HG03469 (cell line): ENCODE results near the gene PLA2G2C.
"Not testable (repeated sequence)": the region's sequence is repeated elsewhere in the genome, so short reads cannot be mapped to it uniquely, and the experiment has no call there.

Experiments used
- ATAC-seq: cut with Tn5 transposase; IDR thresholded peaks from one replicate; pipeline ENCODE4 v1.9.1; 2021; ENCODE audit warnings: mild to moderate bottlenecking, moderate library complexity, moderate number of reproducible peaks; ENCODE audit not compliant: unreplicated experiment

The PLA2G2C gene

DNA sequence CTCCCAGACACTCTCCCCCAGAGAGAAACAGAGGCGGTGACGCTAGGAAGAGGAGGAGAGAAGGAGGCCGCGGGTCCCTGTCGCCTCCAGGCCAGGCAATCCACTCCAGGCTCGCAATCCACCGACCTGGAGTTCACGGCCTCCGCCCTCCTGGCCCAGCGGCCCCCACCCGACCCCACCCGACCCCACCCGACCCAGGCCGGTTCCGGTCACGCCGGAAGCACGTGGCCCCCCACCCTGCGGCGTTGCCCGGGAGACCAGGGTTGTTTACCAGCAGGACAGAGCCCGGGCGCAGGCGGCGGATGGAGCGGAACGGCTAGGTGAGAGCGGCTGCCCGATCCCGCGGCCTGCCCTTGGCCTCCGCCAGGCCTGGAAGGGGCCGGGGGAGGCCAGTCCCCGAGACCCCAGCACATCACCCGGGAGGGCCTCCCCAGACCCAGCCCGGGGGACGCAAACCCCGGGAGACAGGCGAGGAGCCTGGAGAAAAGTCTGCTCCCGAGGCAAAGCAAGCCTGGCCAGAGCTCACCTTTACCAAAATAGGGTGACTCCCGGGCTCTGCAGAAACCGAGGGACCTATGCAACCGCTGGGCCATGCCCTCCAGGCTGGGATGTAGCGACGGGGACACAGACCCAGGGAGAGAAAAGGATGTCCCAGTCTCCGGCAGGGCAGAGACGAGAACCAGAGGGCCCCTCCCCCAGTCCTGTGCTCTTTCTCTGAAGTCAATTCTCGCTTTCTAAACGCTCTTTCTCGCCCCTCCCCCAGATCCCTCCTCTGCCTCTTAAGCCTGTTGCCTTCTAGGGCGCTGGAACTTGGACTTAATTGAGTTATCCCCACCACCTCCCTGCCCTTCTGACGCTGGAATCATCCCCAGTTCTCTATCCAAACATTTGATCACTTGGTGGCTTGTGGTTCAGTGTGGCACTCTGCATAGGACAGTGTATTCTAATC is at the start of gene PLA2G2C, which contains the start of gene UBXN10:
Gene PLA2G2C (minus strand): TSS at position 685 of the 949 bp plus-strand sequence. CDS start 9,155 bp downstream, outside the sequence.
Gene UBXN10 (plus strand): TSS at position 263 of the 949 bp plus-strand sequence. CDS start 4,466 bp downstream, outside the sequence.
- no peak for ATAC-seq

- ATAC-seq, result no peak
Observed at GRCh38 chr1:20234788-20235535, 48.6 kb upstream of the PLA2G2C start.

DNA sequence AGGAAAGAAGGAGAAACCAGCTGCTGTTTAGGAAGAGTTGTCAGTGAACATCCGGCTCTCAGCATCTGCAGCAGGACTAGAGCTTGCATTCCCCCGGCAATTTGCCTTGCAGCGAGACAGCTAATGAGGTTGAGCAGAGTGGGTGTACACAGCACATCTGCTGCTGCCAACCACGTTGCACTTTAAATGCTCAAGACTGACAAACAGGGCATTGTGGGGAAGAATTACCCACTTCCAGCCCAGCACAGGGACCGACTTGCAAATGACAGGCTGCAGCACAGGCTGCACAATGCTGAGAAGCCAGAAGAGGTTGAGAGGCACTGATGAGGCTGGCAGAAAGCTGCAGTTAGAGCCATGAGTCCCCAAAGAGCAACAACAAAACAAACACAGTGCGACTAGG is 47.5 kb upstream of the PLA2G2C start:
- no peak for ATAC-seq

- no peak for ATAC-seq
Observed at GRCh38 chr1:20233394-20233793, 47.1 kb upstream of the PLA2G2C start.

- not testable (repeated sequence) for ATAC-seq
Observed at GRCh38 chr1:20232564-20232963, 46.2 kb upstream of the PLA2G2C start.

GRCh38 chr1:20229171-20229570 is 42.9 kb upstream of the PLA2G2C start:
- ATAC-seq, result no peak

- no peak for ATAC-seq
Observed at GRCh38 chr1:20228314-20228825, 42.1 kb upstream of the PLA2G2C start.

- ATAC-seq, result no peak
Observed at GRCh38 chr1:20227704-20228103, 41.4 kb upstream of the PLA2G2C start.

- ATAC-seq, result no peak
Observed at GRCh38 chr1:20224546-20224945, 38.2 kb upstream of the PLA2G2C start.

DNA sequence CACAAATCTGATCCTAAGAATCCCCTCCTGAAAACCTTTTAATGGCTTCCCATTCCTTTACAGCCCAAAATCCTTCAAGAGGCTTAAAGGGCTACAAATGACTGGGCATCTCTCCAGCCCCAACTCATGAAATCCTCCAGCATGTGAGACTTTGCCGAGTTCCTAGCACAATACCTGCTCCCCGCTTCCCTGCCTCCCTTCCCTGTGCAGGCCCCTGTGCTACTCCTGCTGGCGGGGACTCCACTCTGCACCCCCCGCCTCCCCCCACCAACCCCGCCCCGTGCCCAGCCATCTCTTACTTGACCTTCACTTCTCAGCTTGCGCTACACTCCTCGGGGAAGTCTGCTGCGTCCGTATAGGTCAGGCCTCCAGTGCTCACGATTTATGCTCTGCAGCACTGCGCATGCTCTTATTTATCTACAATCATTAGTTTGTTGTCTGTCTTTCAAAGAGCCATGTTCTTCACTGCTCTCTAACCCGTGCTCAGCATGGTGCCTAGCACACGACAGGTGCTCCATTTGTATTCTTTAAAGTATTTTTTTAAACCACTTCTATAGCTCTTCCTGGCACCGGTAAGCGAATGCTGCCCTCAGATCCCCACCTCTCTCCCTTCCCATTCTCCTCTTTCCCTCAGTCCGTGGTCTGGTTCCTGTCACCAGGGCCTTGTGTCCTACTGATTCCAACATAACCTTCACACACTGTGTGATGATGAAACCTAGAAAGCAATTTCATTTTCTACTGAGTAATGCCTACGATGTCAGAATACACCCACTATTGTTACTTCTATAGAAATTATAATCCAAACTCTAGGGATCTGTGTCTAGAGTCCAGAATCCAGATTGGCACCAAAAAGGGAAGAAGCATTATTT is 37.5 kb upstream of the PLA2G2C start:
- ATAC-seq, result no peak

DNA sequence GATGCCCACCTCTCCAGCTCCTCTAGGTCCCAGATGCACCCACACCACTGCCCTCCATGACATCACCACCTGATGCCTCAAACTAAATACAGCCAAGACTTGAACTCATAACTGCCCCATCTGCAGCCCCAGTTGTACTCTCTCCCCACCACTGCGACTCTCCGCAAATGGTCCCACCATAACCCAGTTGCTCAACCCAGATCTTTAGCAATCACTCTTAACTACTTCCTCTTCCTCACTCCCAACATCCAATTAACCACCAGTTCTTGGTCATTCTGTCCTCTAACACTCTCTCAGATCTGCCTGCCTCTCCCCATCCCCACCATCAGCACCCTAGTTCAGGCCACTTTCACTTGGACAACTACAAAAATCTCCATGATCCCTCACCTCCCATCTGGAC is 36.8 kb upstream of the PLA2G2C start:
- ATAC-seq, result no peak

DNA sequence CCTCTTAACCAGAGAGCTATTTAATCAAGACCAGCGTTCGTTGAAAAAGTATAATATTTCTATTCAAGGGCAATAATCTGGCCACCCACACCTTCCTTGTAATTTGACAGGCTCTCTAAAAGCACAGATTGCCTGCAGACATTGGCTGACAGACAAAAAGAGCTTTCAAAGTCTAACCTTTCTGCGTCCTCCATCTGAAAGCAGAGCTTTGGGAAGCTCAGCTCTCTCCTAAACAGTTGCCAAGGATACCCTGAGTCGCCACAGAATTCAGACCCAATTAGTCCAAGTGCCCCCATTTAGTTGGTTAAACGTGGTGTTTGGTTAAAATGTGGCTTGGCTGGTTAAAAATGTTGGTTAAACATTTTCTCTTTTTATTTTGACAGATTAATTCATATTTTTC is 33.7 kb upstream of the PLA2G2C start:
- ATAC-seq, result no peak

GRCh38 chr1:20219053-20219452 is 32.7 kb upstream of the PLA2G2C start:
- ATAC-seq, result not testable (repeated sequence)

DNA sequence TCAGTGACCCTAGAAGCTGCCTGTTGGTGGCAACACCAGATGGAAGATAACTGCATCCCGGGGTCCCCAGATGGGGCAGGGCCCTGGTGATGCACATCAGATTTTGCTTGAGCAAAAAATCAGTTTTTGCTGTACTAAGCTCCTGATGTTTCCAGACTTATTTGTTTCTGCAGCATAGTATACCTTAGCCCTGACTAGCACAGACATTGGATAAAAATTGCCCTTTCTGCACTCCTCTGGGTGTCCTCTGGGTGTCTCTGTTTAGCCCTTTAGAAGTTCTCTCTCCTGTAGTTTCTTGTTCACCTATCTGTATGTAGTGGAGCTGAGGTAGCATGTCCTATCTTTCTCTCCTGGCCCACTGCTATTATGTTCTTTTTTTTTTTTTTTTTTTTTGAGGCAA is 30.3 kb upstream of the PLA2G2C start:
- ATAC-seq, result no peak

- no peak for ATAC-seq
Observed at GRCh38 chr1:20215716-20216115, 29.4 kb upstream of the PLA2G2C start.

DNA sequence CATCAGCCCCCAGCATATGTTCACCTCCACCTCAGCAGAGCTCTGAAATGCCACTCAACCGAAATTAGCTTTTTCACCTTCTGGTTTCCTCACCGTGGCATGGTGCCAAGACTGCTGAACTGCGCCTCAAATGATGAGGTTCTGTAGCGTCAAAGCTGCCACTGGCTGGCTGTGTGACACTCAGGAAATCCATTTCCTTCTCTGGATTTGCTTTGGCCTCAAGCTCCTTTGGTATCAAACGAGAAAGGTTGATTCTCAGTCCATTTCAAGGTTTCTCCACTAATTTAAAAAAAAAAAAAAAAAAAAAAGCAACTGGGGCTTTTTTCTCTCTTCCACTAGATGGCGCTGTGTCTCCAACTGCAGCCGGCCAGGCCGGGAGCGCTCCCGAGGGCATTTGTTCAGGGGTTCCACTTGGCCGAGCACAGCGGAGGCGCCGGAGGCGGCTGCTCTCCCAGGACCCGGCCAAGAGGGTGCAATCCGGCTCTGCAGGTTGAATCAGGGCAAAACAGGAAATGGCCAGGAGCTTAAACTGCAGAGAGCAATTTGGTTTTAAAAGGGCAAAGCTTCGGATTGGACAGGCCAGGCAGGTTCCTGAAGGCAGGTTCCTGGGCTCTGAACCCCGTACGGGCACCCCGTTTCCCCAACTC is 26.5 kb upstream of the PLA2G2C start:
- ATAC-seq, result no peak

- ATAC-seq, result no peak
Observed at GRCh38 chr1:20212085-20212684, 25.9 kb upstream of the PLA2G2C start.

DNA sequence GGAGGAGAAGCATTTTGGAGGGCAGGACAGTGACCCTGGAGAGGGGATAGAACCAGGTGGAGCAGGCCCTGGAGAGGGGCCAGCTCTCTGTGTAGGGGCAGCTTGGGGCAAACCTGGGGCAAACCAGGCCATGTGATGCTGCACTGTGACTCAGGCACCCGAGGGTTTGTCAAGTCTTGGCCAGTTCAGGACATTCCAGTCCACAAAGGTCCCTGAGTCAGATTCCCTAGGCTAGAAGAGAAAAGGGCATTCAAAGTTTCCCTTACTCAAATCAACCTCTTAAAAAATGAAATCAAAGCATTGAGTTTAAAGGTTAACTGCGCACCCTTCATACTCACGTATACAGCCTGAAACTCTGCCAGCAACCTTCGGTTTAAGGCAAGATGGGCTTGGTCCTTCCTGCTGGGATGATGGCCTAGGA is 25.2 kb upstream of the PLA2G2C start:
- no peak for ATAC-seq

GRCh38 chr1:20210736-20211460 is 24.6 kb upstream of the PLA2G2C start:
- no peak for ATAC-seq
